AG08395 (cell line): ENCODE data around the gene SENP5.

Experiments
- DNase-seq: peaks from one replicate; pipeline ENCODE4 v3.0.0; 2012; ENCODE audit warnings: mixed read lengths, low spot score

The SENP5 gene

GRCh38 chr3:196968233-196969133, 100.8 kb downstream of the SENP5 start, which contains the start of gene PIGZ:
Gene PIGZ (minus strand): TSS chr3:196968833. CDS start chr3:196952031, 16,802 bp downstream.
- DNase-seq = peak; percentile 64

GRCh38 chr3:196969134-196969659, 101.5 kb downstream of the SENP5 start:
- DNase-seq = peak; percentile 27

GRCh38 chr3:196969660-196970546, 102.2 kb downstream of the SENP5 start:
- DNase-seq = peak; percentile 84

GRCh38 chr3:196970547-196971093, 102.9 kb downstream of the SENP5 start:
- no peak for DNase-seq

- DNase-seq = no peak
Observed at GRCh38 chr3:196971094-196971698, 103.5 kb downstream of the SENP5 start.

- no peak for DNase-seq
Observed at GRCh38 chr3:196974661-196975060, 106.9 kb downstream of the SENP5 start.

GRCh38 chr3:196975349-196975748, 107.6 kb downstream of the SENP5 start:
- DNase-seq = no peak

DNA sequence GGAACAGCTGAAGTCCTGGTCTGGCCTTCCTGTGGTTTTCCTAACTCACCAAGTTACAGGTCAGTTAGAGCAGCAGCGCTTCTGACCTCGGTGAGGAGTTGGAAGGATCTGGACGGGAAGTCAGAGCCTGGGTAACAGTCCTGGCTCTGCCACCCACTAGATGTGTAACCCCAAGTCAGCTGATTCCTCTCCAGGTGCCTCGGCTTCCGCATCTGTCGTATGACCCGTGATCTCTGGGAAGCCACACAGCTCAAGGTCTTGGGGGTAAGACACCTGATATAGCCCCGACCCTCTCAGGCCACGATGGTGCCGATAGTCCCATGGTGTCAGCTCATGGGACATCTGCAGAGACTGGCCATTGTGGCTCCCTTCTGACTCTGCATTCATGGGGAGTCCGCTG, 109.2 kb downstream of the SENP5 start:
- no peak for DNase-seq

DNA sequence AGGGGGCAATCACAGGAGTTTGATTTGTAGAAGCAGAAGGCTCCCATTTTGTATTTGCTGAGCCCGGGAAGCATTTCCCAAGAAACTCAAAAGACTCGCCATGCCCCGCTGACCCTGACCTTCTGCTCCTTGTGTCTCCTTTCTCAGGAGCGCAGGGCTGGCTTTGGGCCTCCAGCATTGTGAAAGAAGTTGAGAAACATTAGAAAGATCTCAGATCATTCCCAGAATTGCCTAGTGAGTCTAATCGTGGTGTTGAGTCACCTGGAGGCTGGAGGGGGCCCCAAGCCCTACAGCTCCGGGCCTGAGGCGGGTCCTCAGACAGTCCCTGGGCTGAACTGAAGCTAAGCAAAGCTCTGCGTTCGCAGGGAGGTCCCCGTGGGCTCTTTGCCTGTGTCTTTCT, 111.8 kb downstream of the SENP5 start:
- peak; percentile 28 for DNase-seq

DNA sequence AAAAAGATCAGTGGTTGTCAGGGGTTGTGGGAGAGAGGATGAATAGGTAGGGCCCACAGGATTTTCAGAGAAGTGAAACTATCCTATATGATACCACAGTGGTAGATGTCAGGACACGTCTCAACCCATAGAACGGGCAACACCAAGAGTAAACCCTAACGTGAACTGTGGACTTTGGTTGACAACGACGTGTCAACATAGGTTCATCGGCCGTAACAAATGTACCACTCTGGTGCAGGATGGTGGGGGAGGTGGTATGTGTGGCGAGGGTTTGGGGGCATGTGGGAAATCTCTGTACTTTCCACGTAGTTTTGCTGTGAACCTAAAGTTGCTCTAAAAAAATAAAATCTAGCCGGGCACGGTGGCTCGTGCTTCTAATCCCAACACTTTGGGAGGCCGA, 113.9 kb downstream of the SENP5 start:
- no peak for DNase-seq

DNA sequence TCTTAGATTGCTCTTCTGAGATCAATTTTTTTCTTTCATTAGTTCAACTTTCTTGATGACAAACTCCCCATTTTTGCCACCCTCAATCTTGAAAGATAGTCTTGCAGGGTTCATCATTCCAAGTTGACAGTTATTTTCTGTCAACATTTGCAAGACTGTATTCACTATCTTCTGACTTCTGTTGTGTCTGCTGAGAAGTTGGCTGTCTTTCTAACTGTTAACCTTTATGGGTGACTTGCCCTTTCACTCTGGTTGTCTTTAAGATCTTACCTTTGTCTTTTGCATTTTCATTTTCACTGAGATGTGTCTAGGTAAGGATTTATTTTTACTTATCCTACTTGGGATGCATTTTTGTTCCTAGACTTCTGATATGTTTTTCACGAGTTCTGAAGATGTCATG, 115.5 kb downstream of the SENP5 start:
- no peak for DNase-seq
